ENCODE data around the gene AKR1A1.
"Not testable (repeated sequence)": the region's sequence is repeated elsewhere in the genome, so short reads cannot be mapped to it uniquely, and the experiment has no call there.

AKR1A1 gene

GRCh38 chr1:45550401-45551351, at the start of gene AKR1A1:
Gene AKR1A1 (plus strand): TSS chr1:45550826. CDS start chr1:45561795, 10,969 bp downstream.
- peak; percentile 47 for DNase-seq (ENCODE audit: low read depth)

GRCh38 chr1:45501505-45501859, 49.1 kb upstream of the AKR1A1 start:
- DNase-seq (ENCODE audit: low read depth): no peak

GRCh38 chr1:45503462-45504360, 46.9 kb upstream of the AKR1A1 start:
- DNase-seq (ENCODE audit: low read depth): no peak

GRCh38 chr1:45507195-45507594, 43.4 kb upstream of the AKR1A1 start:
- DNase-seq (ENCODE audit: low read depth): no peak

- no peak for DNase-seq (ENCODE audit: low read depth)
Measured at GRCh38 chr1:45507893-45508292, 42.7 kb upstream of the AKR1A1 start.

- no peak for DNase-seq (ENCODE audit: low read depth)
Measured at GRCh38 chr1:45508295-45509151, 42.1 kb upstream of the AKR1A1 start.

GRCh38 chr1:45510036-45510971, 40.3 kb upstream of the AKR1A1 start:
- no peak for DNase-seq (ENCODE audit: low read depth)

GRCh38 chr1:45510972-45511527, 39.6 kb upstream of the AKR1A1 start:
- no peak for DNase-seq (ENCODE audit: low read depth)

- no peak for DNase-seq (ENCODE audit: low read depth)
Measured at GRCh38 chr1:45512641-45513054, 38.0 kb upstream of the AKR1A1 start.

- not testable (repeated sequence) for DNase-seq (ENCODE audit: low read depth)
Measured at GRCh38 chr1:45513532-45514260, 36.9 kb upstream of the AKR1A1 start.

- no peak for DNase-seq (ENCODE audit: low read depth)
Measured at GRCh38 chr1:45516036-45516435, 34.6 kb upstream of the AKR1A1 start.

GRCh38 chr1:45516465-45516864, 34.2 kb upstream of the AKR1A1 start:
- DNase-seq (ENCODE audit: low read depth): no peak

GRCh38 chr1:45518366-45518765, 32.3 kb upstream of the AKR1A1 start:
- DNase-seq (ENCODE audit: low read depth): not testable (repeated sequence)

GRCh38 chr1:45518910-45519309, 31.7 kb upstream of the AKR1A1 start:
- no peak for DNase-seq (ENCODE audit: low read depth)

- DNase-seq (ENCODE audit: low read depth): not testable (repeated sequence)
Measured at GRCh38 chr1:45519774-45520173, 30.9 kb upstream of the AKR1A1 start.

- DNase-seq (ENCODE audit: low read depth): peak; percentile 75
Measured at GRCh38 chr1:45521413-45522323, 29.0 kb upstream of the AKR1A1 start, which contains the start of gene PRDX1. Gene PRDX1 (minus strand): TSS chr1:45521884. CDS start chr1:45519043, 2,841 bp downstream.

GRCh38 chr1:45522324-45523104, 28.1 kb upstream of the AKR1A1 start:
- DNase-seq (ENCODE audit: low read depth): no peak

- not testable (repeated sequence) for DNase-seq (ENCODE audit: low read depth)
Measured at GRCh38 chr1:45523516-45523915, 27.1 kb upstream of the AKR1A1 start.
